ENCODE data around the gene ZNF267. TPM values are rescaled to one million over a fixed set of nuclear protein-coding genes. Genes with fewer than 3 reads are reported as not detected.
"Not testable (repeated sequence)": the region's sequence is repeated elsewhere in the genome, so short reads cannot be mapped to it uniquely, and the experiment has no call there.

The ZNF267 gene
- total RNA-seq, 1 experiment from 2014 or later: 15.9 TPM

DNA sequence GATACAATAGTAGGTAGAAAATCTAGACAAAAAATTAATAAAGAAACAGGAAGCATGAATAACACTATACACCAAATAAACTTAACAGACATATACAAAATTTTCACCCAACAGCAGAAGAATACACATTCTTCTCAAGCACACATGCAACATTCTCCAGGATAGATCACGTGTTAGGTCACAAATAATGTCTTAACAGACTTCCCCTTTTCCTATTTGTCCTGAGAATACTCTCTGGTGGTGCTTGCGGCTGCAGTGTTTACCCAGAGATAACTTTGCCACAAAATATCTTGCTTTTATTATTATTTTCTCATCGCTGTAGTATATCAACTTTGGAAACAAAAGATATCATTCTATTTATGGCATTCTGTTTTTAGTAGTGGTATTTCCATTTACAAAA, 40.6 kb upstream of the ZNF267 start:
- Histone ChIP-seq H3K4me2 (ENCODE audit: low read length) (no peak overlapping the region), H3K79me2 (ENCODE audit: insufficient read depth, low read length) (no peaks in the 10 kb centered on the region), H3K9ac (ENCODE audit: low read length) (no peak overlapping the region), H3K36me3 (ENCODE audit: control insufficient read depth in 1 of 2, insufficient read depth in 2 of 2, low read length in 2 of 2) (no peaks in the 10 kb centered on the region), H3K27me3 (ENCODE audit: insufficient read depth, low read length) (no peaks in the 10 kb centered on the region), H4K20me1 (ENCODE audit: insufficient read depth) (no peaks in the 10 kb centered on the region), H2AFZ (ENCODE audit: low read depth, low read length, poor library complexity, severe bottlenecking) (no peak overlapping the region), H3K27ac (ENCODE audit: low read depth, low read length) (no peak overlapping the region), H3K4me1 (ENCODE audit: control insufficient read depth in 1 of 2, insufficient read depth in 2 of 2, low read length in 2 of 2) (no peaks in the 10 kb centered on the region), H3K4me3 (replicated peaks in 1 of 2; ENCODE audit: low read depth in 1 of 2, low read length in 2 of 2) (no peak overlapping the region), H3K9me2 (ENCODE audit: insufficient read depth) (no peaks in the 10 kb centered on the region), H3K9me3 (ENCODE audit: control insufficient read depth in 1 of 2, insufficient read depth in 1 of 2, low read depth in 1 of 2, low read length in 2 of 2) (no peaks in the 10 kb centered on the region)
- intact Hi-C loops (cut with micrococcal nuclease): no loop called here
- no TSS peak for BruUV-seq (replicated peaks)
- POLR2A ChIA-PET: no interaction called here
- CTCF ChIA-PET: no interaction called here
- RAD21 ChIA-PET (ENCODE audit: low non-redundant PET in 1 of 2, low total read pairs in 2 of 2, uncharacterized antibody in 2 of 2, unreplicated experiment in 2 of 2): no interaction called here
- no peak for DNase-seq (ENCODE audit: low read depth, low spot score)
- TF ChIP-seq ZNF274 (IDR thresholded peaks at IDR 0.05; ENCODE audit: low read depth, low read length) (no peak), FOSL1 (IDR thresholded peaks at IDR 0.05; ENCODE audit: low read depth) (no peak), POLR2A (IDR thresholded peaks at IDR 0.05; ENCODE audit: borderline replicate concordance, extremely low read depth, insufficient read depth, insufficient read length) (no peak), CBX3 (IDR thresholded peaks at IDR 0.05; ENCODE audit: low read depth) (no peak), POLR2AphosphoS5 (IDR thresholded peaks at IDR 0.05; ENCODE audit: low read depth, low read length) (no peak), ELF1 (IDR thresholded peaks at IDR 0.05; ENCODE audit: borderline replicate concordance, low read depth) (no peak)
- TF ChIP-seq, protein P1, sequence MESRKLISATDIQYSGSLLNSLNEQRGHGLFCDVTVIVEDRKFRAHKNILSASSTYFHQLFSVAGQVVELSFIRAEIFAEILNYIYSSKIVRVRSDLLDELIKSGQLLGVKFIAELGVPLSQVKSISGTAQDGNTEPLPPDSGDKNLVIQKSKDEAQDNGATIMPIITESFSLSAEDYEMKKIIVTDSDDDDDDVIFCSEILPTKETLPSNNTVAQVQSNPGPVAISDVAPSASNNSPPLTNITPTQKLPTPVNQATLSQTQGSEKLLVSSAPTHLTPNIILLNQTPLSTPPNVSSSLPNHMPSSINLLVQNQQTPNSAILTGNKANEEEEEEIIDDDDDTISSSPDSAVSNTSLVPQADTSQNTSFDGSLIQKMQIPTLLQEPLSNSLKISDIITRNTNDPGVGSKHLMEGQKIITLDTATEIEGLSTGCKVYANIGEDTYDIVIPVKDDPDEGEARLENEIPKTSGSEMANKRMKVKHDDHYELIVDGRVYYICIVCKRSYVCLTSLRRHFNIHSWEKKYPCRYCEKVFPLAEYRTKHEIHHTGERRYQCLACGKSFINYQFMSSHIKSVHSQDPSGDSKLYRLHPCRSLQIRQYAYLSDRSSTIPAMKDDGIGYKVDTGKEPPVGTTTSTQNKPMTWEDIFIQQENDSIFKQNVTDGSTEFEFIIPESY (IDR thresholded peaks at IDR 0.05; ENCODE audit: extremely low read depth, insufficient replicate concordance, low read length): no peak
- ATAC-seq: no peak

DNA sequence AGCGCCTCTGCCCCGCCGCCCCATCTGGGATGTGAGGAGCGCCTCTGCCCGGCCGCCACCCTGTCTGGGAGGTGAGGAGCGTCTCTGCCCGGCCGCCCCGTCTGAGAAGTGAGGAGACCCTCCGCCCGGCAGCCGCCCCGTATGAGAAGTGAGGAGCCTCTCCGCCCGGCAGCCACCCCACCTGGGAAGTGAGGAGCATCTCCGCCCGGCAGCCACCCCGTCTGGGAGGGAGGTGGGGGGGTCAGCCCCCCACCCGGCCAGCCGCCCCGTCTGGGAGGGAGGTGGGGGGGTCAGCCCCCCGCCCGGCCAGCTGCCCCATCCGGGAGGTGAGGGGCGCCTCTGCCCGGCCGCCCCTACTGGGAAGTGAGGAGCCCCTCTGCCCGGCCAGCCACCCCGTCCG, 37.2 kb upstream of the ZNF267 start:
- H3K9me2 ChIP-seq (ENCODE audit: insufficient read depth); H3K27ac ChIP-seq (ENCODE audit: low read depth, low read length); H3K79me2 ChIP-seq (ENCODE audit: insufficient read depth, low read length); RAD21 ChIA-PET (ENCODE audit: low non-redundant PET in 1 of 2, low total read pairs in 2 of 2, uncharacterized antibody in 2 of 2, unreplicated experiment in 2 of 2); H3K36me3 ChIP-seq (ENCODE audit: control insufficient read depth in 1 of 2, insufficient read depth in 2 of 2, low read length in 2 of 2); intact Hi-C loops (cut with micrococcal nuclease); BruUV-seq (replicated peaks); H2AFZ ChIP-seq (ENCODE audit: low read depth, low read length, poor library complexity, severe bottlenecking); H3K9me3 ChIP-seq (ENCODE audit: control insufficient read depth in 1 of 2, insufficient read depth in 1 of 2, low read depth in 1 of 2, low read length in 2 of 2); H4K20me1 ChIP-seq (ENCODE audit: insufficient read depth); CTCF ChIA-PET; DNase-seq (ENCODE audit: low read depth, low spot score); ATAC-seq; POLR2A ChIA-PET; H3K27me3 ChIP-seq (ENCODE audit: insufficient read depth, low read length); H3K4me3 ChIP-seq (replicated peaks in 1 of 2; ENCODE audit: low read depth in 1 of 2, low read length in 2 of 2); H3K4me2 ChIP-seq (ENCODE audit: low read length); H3K9ac ChIP-seq (ENCODE audit: low read length); H3K4me1 ChIP-seq (ENCODE audit: control insufficient read depth in 1 of 2, insufficient read depth in 2 of 2, low read length in 2 of 2): not testable (repeated sequence)

Measured in HCT116 (cell line).